ENCODE results near the gene GALNT3.
A peak's percentile ranks its signal among the peaks of the same experiment; 100 is the strongest.

The GALNT3 gene

DNA sequence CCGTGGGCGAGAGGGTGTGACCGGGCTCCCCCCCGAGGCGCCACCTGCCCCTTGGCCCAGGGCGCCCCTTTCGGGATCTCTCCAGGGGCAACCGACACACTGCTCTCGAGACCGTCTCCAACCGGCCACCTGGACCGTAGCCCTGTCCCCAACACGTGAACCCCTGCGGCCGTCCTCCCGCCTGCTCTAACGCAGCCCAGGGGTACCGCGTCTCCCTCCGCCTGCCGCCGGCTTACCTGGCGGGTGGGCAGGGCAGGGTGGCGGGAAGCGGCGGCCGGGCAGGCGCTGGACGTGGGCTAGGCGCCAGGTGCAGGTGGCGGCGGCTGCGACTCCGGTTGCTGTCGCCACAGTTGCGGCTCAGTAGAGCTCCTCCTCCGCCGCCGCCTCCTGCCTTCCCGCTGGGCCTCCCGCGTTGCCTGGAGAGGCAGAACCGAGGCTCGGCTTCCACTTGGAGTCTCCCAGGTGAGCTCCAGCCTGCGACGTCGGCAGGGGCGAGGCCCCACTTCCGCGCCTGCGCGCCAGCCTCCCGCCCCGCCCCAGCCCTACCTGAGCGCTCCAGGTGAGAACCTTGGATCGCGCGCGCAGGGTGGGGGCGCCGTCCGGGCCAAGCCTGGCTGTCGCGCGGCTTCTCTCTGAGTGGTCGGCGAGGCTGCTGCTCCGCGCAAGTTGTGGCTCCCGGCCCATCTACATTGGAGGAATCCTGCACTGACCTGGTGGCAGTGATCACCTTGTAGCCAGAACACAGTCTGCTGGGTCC lies at the start of gene GALNT3:
GALNT3 (minus strand) TSS at position 469 of the 757 bp plus-strand sequence. CDS start 23,547 bp downstream, outside the sequence.
- peak; percentile 49 for DNase-seq

DNA sequence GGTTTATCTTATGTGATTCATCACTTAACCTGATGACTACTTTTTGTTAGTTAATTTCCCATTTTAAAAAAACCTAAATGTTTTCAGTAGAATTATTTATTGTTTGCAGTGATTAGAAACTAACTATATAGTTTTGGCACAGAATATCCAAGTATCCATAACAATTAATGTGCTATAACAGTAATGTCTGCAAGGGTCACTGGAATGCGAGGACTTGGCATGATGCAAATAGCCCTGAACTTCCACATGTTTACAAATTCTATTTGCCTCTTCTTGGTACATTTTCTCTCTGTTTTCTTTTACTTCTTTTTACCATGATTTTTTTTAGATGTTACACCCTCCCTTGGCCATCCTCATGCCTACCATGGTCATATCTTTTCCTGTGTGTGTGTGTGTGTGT lies 49.3 kb upstream of the GALNT3 start:
- no peak for DNase-seq

DNA sequence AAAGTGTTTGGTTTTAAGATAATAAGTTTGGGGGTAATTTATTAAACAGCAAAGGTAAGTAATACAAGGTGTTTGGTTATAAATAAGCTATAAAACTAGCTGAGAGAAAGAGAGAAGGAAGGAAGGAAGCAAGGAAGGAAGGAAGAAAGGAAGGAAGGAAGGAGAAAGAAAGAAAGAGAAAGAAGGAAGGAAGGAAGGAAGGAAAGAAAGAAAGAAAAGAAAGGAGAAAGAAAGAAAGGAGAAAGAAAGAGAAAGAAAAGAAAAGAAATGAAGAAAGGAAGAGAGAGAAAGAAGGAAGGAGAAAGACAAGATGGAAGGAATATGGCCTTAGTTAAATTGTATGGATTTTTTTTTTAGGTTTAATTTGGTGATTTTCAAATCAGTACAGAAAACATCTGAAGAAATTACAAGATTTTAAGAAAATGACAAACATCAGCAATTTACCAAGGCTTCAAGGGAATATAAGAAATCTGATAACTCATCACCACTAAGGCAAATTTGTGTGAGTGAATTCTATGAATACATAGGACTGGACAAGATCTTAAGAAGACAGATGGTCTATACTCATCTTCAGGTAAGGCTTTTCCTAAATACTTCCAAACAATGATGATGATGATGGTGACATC lies 46.4 kb upstream of the GALNT3 start:
- DNase-seq, result no peak

DNA sequence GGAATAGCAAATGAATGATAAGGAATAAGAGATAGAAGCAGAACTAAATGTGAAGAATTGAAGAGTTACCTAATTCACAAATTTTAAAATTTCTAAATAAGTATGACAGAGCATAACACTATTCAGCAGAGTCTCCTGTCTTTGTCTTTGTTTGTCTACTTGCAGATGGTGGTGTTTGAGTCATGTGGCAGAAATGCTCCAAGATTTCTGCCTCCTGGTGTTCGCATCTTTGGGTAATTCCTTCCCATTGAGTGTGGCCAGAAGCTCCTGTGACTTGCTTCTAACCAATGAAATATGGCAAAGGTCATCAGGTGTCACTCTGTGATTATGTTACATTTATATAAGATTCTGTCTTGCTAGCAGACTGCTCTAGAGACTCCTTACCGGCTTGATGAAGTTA lies 45.6 kb upstream of the GALNT3 start:
- no peak for DNase-seq

DNA sequence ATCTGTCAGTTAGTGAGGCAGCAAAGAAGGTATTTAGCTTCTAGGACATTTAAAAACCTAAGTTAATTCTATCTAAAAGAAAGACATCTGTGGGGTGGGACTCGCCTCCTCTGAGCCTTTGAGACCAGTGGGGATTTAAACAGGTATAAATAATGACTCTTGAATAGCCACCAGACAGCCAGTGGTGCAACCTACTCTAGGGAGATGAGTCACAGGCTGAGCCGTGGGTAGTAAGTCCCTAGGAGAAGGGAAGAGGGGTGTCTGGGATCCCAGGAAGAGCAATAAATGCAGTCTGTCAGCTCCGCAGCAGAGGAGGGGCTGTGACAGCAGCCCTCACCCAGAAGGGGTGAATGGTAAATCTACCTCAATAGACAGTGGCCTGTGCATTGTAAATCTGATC lies 43.1 kb upstream of the GALNT3 start:
- DNase-seq, result no peak

DNA sequence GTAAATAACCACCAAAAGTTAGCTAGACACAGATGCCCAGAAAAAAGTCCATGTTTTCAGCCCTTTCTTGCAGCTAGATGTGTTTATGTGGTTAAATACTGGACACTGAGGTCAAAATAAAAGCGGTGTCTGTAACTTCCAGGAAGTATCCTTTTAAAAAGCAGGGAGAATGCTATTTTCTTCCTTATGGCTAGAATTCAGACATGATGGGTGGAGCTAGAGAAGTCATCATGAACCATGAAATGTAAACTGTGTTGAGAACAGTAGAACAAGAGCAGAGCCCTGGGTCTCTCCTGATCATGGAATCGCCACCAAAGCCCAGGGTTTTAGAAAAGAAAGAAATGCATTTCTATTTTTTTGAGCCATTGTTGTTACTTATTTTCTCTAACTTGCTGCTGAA lies 41.3 kb upstream of the GALNT3 start:
- DNase-seq, result no peak

- no peak for DNase-seq
Observed at GRCh38 chr2:165833156-165833555, 39.1 kb upstream of the GALNT3 start.

DNA sequence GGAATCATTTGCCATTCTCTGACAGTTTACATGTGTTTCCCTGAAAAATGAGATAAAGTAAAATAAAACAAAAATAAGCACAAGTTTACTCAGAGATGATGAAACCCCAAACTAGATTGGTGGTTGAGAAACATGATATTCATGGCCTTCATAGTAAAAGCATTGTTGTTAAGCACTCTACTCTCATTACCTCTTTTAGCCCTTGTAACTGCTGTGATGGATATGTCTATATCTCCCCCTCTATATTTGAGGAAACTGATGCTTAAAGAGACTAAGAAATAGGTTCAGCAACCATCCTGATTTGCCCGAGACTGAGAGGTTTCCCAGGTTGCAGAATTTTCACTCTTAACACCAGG lies 33.9 kb upstream of the GALNT3 start:
- DNase-seq, result no peak

- no peak for DNase-seq
Observed at GRCh38 chr2:165827016-165827920, 33.2 kb upstream of the GALNT3 start.

- no peak for DNase-seq
Observed at GRCh38 chr2:165825041-165825440, 31.0 kb upstream of the GALNT3 start.

GRCh38 chr2:165820296-165820695 lies 26.2 kb upstream of the GALNT3 start:
- no peak for DNase-seq

DNA sequence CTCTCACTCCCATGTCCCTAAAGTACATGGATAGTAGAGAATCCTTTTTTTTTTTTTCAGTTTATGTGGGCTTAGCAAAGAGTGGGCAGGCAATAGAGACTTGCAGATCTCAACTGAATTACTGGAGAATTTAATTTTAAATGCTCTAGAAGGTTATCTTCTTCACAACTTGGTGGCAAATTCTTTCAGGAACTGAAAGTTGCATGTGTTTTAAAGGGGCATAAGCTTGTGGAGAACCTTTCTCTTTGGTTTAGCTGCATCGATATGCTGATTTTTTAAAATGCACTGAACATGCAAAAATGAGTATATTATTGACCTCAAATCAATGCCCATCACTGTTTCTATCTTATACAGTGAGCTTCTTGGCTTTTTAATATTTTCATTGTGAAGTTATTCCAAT lies 24.9 kb upstream of the GALNT3 start:
- DNase-seq, result no peak

- DNase-seq, result no peak
Observed at GRCh38 chr2:165815299-165816141, 21.5 kb upstream of the GALNT3 start.

GRCh38 chr2:165814473-165814872 lies 20.4 kb upstream of the GALNT3 start:
- DNase-seq, result no peak

DNA sequence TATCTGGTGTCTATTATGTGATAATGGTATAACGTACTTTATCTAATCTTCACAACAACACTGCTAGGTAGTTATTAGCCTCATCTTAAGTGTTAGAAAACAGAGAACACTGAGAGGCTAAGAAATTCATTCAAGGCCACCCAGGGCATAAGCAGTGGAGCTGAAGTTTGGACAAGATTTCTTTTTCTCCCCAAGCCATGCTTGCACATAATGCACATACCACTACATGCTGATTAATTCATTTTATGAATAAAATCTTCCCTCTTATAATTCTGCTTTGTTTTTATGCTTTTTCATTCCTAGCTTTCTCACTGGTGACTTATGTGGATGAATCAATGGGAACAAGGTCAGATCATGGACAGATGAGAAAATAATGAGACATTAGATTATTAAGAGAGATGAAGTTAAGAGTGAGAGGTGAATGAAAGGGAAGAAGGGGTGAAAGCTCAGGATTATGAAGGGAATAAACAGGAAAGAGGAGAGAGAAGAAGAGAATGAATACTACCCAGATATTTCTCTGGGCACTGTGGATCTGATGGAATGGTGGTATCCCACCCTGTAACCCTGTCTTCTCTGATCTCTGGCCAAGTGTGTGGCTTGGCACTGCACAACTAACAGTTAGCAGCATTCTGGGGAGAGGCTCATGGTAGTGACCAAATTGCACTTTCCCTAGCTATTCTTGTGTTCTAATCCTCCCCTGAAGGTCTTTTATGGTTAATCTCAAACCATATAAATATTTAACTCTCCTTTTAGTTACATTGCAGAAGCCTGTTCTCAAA lies 17.7 kb upstream of the GALNT3 start:
- DNase-seq, result no peak

- DNase-seq, result no peak
Observed at GRCh38 chr2:165810418-165810817, 16.4 kb upstream of the GALNT3 start.

GRCh38 chr2:165804719-165805118 lies 10.7 kb upstream of the GALNT3 start:
- DNase-seq, result no peak

- no peak for DNase-seq
Observed at GRCh38 chr2:165803123-165803760, 9.2 kb upstream of the GALNT3 start.

GRCh38 chr2:165801176-165801575 lies 7.1 kb upstream of the GALNT3 start:
- no peak for DNase-seq

DNA sequence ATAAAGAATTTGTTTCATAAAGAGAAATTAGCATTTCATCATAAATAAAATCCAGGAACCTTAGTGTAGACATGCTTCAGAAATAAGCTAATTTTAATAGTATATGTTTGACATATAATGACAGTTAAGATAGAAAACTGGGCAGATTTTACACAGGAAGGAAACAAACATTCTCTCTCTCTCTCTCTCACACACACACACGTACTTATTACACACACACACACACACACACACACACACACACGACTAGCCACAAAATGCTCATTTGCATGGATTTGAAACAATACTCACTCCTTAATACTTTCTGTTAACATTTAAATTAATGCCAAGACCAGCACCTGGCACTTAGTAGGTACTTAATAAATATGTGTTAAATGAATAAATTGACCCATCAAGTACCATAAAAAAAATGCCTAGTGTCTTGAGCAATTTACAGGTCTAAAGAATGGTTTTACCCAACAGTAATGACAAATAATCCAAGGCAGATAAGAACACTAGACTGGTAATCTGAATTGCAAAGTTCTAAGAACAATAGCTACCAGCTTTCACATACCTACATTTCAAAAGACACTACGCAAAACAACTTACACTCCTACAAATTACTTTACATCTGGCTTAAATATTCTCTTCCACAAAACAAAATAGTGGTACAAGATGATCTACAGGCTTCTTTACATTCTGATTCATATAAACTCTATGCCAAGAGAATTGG lies 2.9 kb upstream of the GALNT3 start:
- peak; percentile 28 for DNase-seq

DNA sequence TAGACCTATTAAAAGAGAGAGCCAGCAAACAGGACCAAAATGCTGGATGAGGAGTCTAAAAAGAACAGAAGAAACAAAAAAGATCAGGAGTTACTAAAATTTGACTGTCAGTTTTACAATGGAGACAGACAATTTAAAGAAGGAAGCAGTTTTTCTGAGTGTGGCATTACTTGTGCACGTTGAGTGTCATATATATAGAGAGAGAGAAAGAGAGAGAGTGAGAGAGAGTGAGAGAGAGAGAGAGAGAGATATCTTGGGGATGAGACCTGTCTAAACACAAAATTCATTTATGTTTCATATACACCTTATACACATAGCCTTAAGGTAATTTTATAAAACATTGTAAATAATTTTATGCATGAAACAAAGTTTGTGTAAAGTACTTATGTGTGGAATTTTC lies 2.1 kb upstream of the GALNT3 start:
- DNase-seq, result no peak

Data from CD4-positive, alpha-beta T cell treated with Interleukin-12 subunit alpha and Interleukin-12 subunit beta, for 1 hour (primary cell).